WTC11 (cell line): ENCODE measurements around the gene LMF1.

ENCODE experiments used
- CREM ChIP-seq: sonication (generic); formaldehyde crosslinking; IDR thresholded peaks from 2 replicates; pipeline ENCODE4 v1.8.1; 2022; ENCODE audit warnings: mild to moderate bottlenecking, missing genetic modification reagents, moderate library complexity
- JUN ChIP-seq: sonication (generic); formaldehyde crosslinking; IDR thresholded peaks from 2 replicates; pipeline ENCODE4 v1.8.0; 2023; ENCODE audit warnings: mild to moderate bottlenecking, missing genetic modification reagents
- NR3C1 ChIP-seq: sonication (generic); formaldehyde crosslinking; conservative IDR thresholded peaks from 2 replicates; pipeline ENCODE4 v1.8.1; 2023; ENCODE audit warnings: low read depth, mild to moderate bottlenecking, missing genetic modification reagents

DNA sequence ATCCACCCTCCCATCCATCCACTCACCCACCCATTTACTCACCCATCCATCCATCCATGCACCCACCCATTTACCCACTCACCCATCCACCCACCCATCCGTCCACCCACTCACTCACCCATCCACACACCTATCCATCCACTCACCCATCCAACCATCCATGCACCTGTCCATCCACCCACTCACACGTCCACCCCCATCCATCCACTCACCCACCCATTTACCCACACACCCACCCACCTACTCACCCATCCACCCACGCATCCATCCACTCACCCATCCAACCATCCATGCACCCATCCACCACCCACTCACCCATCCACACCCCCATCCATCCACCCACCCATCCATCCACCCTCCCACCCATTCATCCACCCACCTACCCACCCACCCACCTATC, 22.9 kb upstream of the LMF1 start:
- TF ChIP-seq CREM (CRISPR knock-in tag) (no peak), NR3C1 (no peak), JUN (CRISPR knock-in tag) (no peak)
